Left renal cortex interstitium (tissue), 4 donors: ENCODE data around the gene GAB1. TPM values are rescaled to one million over a fixed set of nuclear protein-coding genes. Genes with fewer than 3 reads are reported as not detected.

ENCODE experiments used
- DNase-seq, 4 donors: peaks; one replicate each; pipeline ENCODE4 v3.0.0-alpha.2; 2013; ENCODE audit warnings: low read depth in 4 of 4, low spot score in 2 of 4, missing footprints in 1 of 4
- polyA plus RNA-seq, 4 donors: library from polyadenylated mRNA; unstranded; fragments of 120-200 nt; gene quantifications; one replicate each; pipeline ENCODE4 v1.2.1, GENCODE V29; 2013; ENCODE audit not compliant: insufficient read length in 4 of 4

Gene GAB1
- 10 to 100 TPM; 37.3 to 53.0 (median 47.9) TPM for polyA plus RNA-seq

GRCh38 chr4:143336781-143337599 lies at the start of gene GAB1:
Gene GAB1 (plus strand): TSS chr4:143336876. CDS start chr4:143337189, 313 bp downstream.
- DNase-seq, result peak; percentile 58 to 72 (median 64)

GRCh38 chr4:143287572-143287923 lies 49.1 kb upstream of the GAB1 start:
- no peak for DNase-seq

GRCh38 chr4:143288171-143288570 lies 48.5 kb upstream of the GAB1 start:
- DNase-seq, result no peak

- no peak for DNase-seq
Measured at GRCh38 chr4:143289370-143289769, 47.3 kb upstream of the GAB1 start.

- DNase-seq, result no peak
Measured at GRCh38 chr4:143291314-143291713, 45.4 kb upstream of the GAB1 start.

- no peak for DNase-seq
Measured at GRCh38 chr4:143292858-143293257, 43.8 kb upstream of the GAB1 start.

GRCh38 chr4:143294310-143294709 lies 42.4 kb upstream of the GAB1 start:
- DNase-seq, result peak in 1 of 4 donors; percentile 45

- no peak for DNase-seq
Measured at GRCh38 chr4:143294710-143295275, 41.9 kb upstream of the GAB1 start.

GRCh38 chr4:143296397-143297067 lies 40.1 kb upstream of the GAB1 start:
- DNase-seq, result no peak

GRCh38 chr4:143300860-143301259 lies 35.8 kb upstream of the GAB1 start:
- no peak for DNase-seq

GRCh38 chr4:143302536-143302935 lies 34.1 kb upstream of the GAB1 start:
- no peak for DNase-seq

GRCh38 chr4:143306788-143307187 lies 29.9 kb upstream of the GAB1 start:
- DNase-seq, result no peak

- no peak for DNase-seq
Measured at GRCh38 chr4:143307531-143307930, 29.1 kb upstream of the GAB1 start.

- no peak for DNase-seq
Measured at GRCh38 chr4:143308377-143308776, 28.3 kb upstream of the GAB1 start.

- DNase-seq, result no peak
Measured at GRCh38 chr4:143311924-143312323, 24.8 kb upstream of the GAB1 start.

- no peak for DNase-seq
Measured at GRCh38 chr4:143313521-143313920, 23.2 kb upstream of the GAB1 start.

GRCh38 chr4:143313996-143314395 lies 22.7 kb upstream of the GAB1 start:
- DNase-seq, result no peak

GRCh38 chr4:143320113-143320512 lies 16.6 kb upstream of the GAB1 start:
- DNase-seq, result no peak

GRCh38 chr4:143326735-143327134 lies 9.9 kb upstream of the GAB1 start:
- no peak for DNase-seq

- DNase-seq, result no peak
Measured at GRCh38 chr4:143329985-143330384, 6.7 kb upstream of the GAB1 start.

- peak; percentile 86 to 92 (median 92) for DNase-seq
Measured at GRCh38 chr4:143335979-143336780, 496 bp upstream of the GAB1 start.
